Measurements from ENCODE around the gene RPS6KA6. TPM values are rescaled to one million over a fixed set of nuclear protein-coding genes. Genes with fewer than 3 reads are reported as not detected.

Gene RPS6KA6
- total RNA-seq, 1 donor from 2014 or later, result 12.4 TPM

DNA sequence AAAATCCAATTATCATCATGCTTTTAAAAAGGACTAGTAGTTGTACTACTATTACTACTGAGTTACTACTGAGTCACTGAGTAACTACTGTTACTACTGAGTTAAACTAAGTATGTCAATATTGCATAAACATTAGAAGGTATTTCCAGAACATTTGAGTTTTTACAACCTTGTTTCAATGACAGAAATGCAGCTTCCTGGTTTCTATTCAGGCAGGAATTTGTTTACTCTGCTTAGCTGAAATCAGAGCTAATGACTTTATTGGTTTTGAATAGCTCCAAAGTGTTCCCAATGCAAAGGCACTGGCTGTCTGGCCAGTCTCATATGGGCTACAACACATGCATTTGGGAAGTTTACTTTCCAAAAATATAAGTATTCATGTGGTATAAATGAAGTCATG lies 12.0 kb downstream of the RPS6KA6 start:
- H3K36me3 Mint-ChIP-seq, result no peaks in the 10 kb centered on the region
- no peak overlapping the region for H3K4me3 Mint-ChIP-seq

GRCh38 chrX:84175274-84175673 lies 12.7 kb downstream of the RPS6KA6 start:
- TF ChIP-seq, protein P1, sequence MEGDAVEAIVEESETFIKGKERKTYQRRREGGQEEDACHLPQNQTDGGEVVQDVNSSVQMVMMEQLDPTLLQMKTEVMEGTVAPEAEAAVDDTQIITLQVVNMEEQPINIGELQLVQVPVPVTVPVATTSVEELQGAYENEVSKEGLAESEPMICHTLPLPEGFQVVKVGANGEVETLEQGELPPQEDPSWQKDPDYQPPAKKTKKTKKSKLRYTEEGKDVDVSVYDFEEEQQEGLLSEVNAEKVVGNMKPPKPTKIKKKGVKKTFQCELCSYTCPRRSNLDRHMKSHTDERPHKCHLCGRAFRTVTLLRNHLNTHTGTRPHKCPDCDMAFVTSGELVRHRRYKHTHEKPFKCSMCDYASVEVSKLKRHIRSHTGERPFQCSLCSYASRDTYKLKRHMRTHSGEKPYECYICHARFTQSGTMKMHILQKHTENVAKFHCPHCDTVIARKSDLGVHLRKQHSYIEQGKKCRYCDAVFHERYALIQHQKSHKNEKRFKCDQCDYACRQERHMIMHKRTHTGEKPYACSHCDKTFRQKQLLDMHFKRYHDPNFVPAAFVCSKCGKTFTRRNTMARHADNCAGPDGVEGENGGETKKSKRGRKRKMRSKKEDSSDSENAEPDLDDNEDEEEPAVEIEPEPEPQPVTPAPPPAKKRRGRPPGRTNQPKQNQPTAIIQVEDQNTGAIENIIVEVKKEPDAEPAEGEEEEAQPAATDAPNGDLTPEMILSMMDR (IDR thresholded peaks at IDR 0.05; ENCODE audit: unreplicated experiment), result no peak
- Mint-ChIP-seq H3K27ac (no peak overlapping the region), H3K27me3 (ENCODE audit: low read depth) (no peaks in the 10 kb centered on the region), H3K4me3 (no peak overlapping the region), H3K4me1 (no peaks in the 10 kb centered on the region), H3K9me3 (peaks cover 26% of the 10 kb centered on the region), H3K36me3 (no peaks in the 10 kb centered on the region)
- DNase-seq (ENCODE audit: low spot score in 2 of 2, unreplicated experiment in 2 of 2), result no peak

More for the DNA sequence above, 12.0 kb downstream of the RPS6KA6 start:
- TF ChIP-seq, protein P1 (IDR thresholded peaks at IDR 0.05; ENCODE audit: unreplicated experiment), result no peak
- no peak overlapping the region for H3K27ac Mint-ChIP-seq
- H3K27me3 Mint-ChIP-seq (ENCODE audit: low read depth), result no peaks in the 10 kb centered on the region
- H3K4me1 Mint-ChIP-seq, result no peaks in the 10 kb centered on the region
- DNase-seq (ENCODE audit: low spot score in 2 of 2, unreplicated experiment in 2 of 2), result no peak
- peaks cover 22% of the 10 kb centered on the region for H3K9me3 Mint-ChIP-seq

DNA sequence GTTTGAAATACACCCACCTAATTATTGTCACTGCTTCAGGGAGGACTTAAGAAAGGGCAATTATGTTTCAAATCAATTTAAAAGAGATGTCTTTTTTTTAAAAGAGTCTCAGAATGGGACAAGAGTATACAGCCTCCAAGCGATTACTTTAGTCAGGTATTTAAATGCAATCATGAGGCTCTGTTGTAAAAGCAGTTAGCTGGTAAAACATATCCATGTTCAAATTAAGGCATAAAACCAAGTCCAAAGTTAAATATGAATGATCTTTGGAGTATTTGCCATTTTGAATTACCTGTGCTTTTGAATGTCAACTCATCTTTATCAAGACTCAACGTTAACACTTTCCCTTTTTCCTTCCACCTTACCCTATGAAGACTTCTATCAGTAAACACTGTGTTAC lies 13.7 kb downstream of the RPS6KA6 start:
- H3K4me1 Mint-ChIP-seq, result no peaks in the 10 kb centered on the region
- peaks cover 23% of the 10 kb centered on the region for H3K9me3 Mint-ChIP-seq
- no peak overlapping the region for H3K4me3 Mint-ChIP-seq
- no peaks in the 10 kb centered on the region for H3K36me3 Mint-ChIP-seq
- H3K27me3 Mint-ChIP-seq (ENCODE audit: low read depth), result no peaks in the 10 kb centered on the region
- TF ChIP-seq, protein P1 (IDR thresholded peaks at IDR 0.05; ENCODE audit: unreplicated experiment), result no peak
- DNase-seq (ENCODE audit: low spot score in 2 of 2, unreplicated experiment in 2 of 2), result no peak
- H3K27ac Mint-ChIP-seq, result no peak overlapping the region

- Mint-ChIP-seq H3K4me1 (no peaks in the 10 kb centered on the region), H3K27me3 (ENCODE audit: low read depth) (no peaks in the 10 kb centered on the region), H3K4me3 (no peak overlapping the region), H3K36me3 (no peaks in the 10 kb centered on the region), H3K27ac (no peak overlapping the region), H3K9me3 (peaks cover 29% of the 10 kb centered on the region)
- TF ChIP-seq, protein P1 (IDR thresholded peaks at IDR 0.05; ENCODE audit: unreplicated experiment), result no peak
- DNase-seq (ENCODE audit: low spot score in 2 of 2, unreplicated experiment in 2 of 2), result no peak
Observed at GRCh38 chrX:84170931-84171330, 17.1 kb downstream of the RPS6KA6 start.

DNA sequence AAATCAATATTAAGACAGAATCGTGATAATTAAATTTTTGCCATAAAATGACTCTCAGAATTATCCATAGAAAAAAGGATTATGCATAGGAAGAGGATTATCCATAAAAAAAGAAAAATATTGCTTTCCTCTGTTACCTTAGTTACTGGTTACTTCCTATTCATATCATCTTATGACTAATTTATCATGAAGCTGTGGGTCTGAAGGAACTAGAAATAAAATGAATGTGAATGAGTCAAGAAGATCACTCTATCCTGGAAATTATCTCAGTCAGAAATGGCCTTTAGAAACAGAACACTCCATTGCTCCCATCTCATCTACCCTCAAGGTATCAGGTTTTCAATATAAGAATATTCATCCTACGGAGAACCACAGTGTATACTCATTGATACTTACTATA lies 19.4 kb downstream of the RPS6KA6 start:
- Mint-ChIP-seq H3K4me1 (peaks cover 1% of the 10 kb centered on the region), H3K27ac (no peak overlapping the region), H3K36me3 (no peaks in the 10 kb centered on the region), H3K4me3 (no peak overlapping the region), H3K27me3 (ENCODE audit: low read depth) (no peaks in the 10 kb centered on the region), H3K9me3 (peaks cover 39% of the 10 kb centered on the region)
- TF ChIP-seq, protein P1 (IDR thresholded peaks at IDR 0.05; ENCODE audit: unreplicated experiment), result no peak
- DNase-seq (ENCODE audit: low spot score in 2 of 2, unreplicated experiment in 2 of 2), result no peak

DNA sequence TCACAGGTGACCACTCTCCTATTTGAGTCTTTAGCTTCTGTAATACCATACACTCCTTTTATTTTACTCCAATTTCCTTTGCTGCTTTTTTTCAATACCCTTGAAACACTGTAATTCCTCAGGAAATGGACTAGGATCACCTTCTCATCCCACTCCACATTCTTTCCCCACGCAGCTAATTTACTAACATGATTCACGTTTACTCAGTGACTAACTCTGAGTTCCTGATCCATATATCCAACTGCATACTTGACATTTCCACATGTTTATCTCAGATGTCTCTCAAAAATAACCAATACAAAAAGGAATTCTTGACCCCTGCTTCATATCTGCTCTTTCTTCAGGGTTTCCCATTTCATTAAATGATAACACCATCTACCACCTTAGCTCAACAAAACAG lies 19.9 kb downstream of the RPS6KA6 start:
- TF ChIP-seq, protein P1 (IDR thresholded peaks at IDR 0.05; ENCODE audit: unreplicated experiment), result no peak
- peaks cover 1% of the 10 kb centered on the region for H3K4me1 Mint-ChIP-seq
- H3K36me3 Mint-ChIP-seq, result no peaks in the 10 kb centered on the region
- H3K27ac Mint-ChIP-seq, result no peak overlapping the region
- H3K9me3 Mint-ChIP-seq, result peaks cover 39% of the 10 kb centered on the region
- H3K27me3 Mint-ChIP-seq (ENCODE audit: low read depth), result no peaks in the 10 kb centered on the region
- no peak for DNase-seq (ENCODE audit: low spot score in 2 of 2, unreplicated experiment in 2 of 2)
- H3K4me3 Mint-ChIP-seq, result no peak overlapping the region
